NCI-H2171 treated with DMSO at 0.1 percent for 48 hours (cell line): ENCODE data around the gene MAPK8IP3.
A peak's percentile ranks its signal among the peaks of the same experiment; 100 is the strongest.

Source experiments
- DNase-seq: peaks from one replicate; lab custom pipeline; 2025; lab: John Stamatoyannopoulos, UW

MAPK8IP3 gene

DNA sequence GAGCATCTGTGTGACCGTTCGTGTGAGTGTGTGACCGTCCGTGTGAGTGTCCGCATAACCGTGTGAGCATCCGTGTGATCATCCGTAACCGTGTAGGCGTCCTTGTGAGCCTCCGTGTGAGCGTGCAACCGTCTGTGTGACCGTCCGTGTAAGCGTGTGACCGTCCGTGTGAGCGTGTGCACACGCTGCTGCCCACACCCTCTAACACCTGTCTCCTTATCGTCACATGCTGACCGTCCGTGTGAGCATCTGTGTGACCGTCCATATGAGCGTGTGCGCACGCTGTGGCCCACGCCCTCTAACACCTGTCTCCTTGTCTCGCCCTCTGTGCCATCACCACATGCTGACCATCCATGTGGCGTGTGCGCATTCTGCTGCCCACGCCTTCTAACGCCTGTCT, 34.2 kb downstream of the MAPK8IP3 start:
- DNase-seq: no peak

DNA sequence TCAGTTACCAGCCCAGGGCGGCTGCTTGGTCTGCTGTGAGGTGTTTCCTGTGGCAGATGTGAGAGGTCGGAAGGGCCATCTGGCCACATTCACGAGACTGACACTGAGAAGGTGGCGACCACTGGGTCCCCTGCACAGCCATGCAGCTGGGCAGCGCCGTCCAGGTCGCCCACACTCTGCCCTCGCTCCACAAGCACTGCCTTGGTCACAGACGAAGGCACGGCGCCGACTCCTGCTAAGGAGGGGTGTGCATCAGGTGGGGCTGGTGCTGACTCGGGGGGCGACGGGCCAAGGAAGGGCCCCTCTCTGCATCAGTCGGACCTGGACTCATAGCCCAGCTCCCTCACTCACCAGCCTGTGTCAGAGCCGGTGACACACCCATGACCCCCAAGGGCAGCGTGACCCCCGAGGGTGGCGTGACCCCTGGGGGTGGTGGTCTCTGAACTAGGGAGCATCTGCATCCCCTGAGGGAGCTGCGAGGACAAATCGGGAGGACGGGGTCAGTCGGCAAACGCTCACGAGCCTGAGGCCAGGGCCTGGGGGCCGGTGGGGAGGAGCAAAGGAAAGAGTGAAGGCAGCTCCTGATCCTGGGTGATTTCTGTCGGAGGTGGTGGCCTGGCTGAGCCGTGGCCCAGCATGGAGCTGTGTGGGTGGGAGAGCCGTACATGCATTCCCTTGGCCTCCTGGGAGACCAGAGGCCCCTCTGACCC, 34.9 kb downstream of the MAPK8IP3 start:
- no peak for DNase-seq

DNA sequence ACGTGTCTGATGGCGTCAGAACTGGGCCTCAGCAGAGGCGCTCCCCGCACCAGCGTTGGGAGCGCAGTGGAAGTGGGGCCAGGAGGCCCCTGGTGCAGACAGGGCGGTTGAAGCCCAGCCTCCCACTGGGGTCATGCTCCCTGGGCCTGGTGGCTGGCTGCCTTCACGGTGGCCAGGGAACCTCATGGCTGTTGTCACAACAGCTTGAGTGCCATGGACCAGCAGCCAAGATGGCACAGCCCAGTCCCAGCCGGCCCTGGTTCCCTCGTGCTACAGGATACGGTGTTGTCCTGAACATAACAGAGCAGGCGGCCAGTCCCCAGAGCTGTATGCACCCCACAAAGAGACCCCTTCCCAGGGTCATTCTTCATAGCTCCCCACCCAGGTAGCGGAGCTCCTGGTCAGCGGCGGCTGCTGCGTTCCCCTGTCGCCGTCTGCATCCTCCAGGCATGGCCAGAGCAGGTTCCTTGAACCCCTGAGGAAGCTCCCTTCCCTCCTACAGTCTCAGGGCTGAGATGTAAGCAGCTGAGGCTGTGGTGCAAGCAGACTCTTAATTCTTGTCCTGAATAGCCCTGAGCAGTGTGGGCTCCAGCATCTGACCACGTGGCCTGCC, 35.7 kb downstream of the MAPK8IP3 start:
- DNase-seq: no peak

DNA sequence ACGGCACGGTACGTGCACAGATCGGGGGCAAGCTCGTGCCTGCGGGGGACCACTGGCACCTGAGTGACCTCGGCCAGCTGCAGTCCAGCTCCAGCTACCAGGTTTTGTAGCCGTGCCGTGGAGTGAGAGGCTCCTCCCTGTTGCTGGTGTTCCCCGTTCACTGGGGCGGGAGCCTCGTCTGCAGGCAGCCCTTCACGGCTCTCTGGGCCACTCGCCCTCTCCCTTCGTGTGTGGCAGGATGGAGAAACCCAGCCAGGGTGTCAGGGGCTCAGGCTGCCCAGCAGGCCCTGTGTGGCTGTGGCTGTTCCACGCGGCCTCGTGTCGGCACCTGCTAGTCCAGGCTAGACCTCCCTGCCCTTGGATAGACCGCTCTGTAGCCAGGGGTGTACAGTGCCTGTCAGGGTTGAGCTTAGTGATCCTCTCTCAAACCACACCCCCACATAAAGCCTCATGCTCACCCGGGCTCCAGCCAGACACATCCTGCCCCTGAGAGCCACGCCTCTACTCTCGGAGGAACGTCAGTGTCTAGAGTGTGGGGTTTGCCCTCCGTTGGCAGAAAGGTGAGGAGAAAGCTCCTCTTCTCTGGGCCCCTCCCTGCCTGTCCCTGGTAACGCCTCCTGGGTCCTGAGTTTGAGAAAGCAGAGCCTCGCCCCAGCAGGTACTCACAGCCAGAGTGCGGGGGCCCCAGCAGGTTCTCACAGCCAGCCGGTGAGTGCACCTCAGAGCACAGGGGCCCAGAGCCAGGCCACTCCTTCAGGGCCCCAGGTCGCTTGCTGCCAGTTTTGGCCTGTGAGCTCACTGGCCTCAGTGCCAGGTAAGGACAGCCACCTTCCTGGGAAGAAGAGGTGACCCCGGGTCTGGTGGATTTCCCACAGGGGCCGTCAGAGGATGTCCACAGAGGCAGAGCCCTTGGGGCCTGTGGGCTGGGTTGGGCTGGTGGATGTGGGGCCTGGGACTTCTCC, 37.7 kb downstream of the MAPK8IP3 start:
- no peak for DNase-seq

DNA sequence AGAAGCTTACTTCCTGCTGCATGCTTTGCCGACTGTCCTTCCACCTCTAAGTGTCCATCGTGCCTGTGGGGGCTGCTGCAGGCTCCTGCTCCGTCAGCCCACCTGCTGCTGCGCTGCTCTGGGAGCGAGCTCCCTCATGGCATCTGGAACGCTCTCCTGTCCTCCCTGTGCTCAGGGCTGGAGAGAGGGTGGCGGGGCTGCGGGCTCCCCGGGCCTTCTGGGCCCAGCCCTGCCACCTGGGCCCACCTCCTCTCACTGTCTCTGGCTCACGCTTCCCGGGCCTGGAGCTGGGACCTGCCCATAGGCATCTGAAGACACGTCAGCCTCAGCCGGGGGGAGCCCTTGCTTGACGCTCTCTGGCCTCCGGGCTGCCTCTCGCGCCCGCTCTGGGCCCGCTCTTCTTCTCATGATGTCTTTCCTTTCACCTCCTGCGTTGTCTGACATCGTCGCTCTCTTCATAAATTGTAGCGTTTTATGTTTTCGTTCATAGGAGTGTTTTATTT, 38.4 kb downstream of the MAPK8IP3 start:
- DNase-seq: no peak

DNA sequence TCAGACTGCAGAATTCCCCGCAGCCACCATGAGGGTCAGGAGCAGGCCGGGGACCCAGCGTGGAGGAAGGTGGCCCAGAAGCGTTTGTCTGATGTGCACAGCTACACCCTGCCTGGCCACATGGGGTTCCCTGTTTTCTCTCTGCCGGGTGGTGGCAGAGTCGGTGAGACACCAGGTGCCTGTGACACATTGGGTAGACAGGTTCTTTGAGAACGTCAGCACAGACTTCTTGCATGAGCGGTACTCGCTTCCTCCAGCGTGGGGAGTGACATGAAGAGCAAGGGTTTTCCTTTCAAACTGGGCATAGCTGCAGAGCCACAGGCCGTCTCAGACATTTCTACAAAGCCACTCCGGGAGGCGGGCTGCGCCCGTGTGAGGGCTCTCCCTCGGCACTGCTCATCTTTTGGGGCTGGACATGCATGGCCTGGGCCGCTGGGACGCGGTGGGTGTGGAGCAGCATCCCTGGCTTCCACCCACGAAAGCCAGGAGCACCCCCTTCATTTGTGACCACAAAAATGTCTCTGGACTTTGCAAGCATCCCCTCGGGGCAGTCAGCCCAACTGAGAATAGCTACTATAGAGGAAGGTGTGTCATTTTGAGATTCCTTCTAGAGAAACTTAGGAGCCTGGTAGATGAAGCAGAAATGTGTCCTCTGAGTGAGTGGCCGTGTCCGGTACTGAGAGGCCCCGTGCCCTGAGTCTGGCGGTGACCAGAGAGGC, 39.3 kb downstream of the MAPK8IP3 start:
- no peak for DNase-seq

DNA sequence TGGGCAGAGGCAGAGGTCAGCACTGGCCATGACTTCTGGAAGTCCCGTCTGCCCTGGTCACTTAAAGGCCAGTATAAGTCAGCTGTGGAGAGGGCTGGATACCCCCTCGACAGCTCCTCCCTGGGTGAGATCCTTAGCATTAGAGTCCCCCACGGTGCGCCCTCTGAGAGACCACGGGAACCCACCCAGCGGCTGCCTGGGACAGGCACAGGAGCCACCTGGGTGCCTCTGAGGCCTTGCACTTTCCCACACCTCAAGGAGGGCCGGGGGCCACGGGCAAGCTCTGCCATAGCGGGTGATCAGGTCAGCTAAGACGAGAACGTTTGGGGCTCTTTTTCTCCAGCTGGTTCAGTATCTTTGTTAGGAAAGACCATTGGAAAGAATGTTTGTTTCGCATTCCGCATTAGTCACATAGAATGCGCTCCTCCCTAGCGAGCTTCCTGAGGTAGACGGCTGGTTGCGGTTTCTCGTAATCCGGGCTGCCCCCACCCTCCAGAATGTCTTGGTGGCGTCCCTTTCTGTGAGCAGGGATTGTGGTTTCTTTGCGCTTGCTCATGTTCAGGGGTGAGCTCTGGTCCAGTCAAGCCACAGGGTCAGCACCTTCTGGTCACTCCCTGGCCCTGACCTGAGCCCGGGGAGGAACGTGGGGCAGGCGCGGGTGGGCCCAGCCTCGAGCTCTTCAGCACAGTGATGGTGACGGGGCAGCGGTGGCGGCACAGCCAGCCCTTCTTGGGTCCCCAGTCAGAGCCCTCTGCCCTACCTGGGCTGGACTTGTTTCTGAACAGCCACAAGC, 40.1 kb downstream of the MAPK8IP3 start:
- DNase-seq: no peak

DNA sequence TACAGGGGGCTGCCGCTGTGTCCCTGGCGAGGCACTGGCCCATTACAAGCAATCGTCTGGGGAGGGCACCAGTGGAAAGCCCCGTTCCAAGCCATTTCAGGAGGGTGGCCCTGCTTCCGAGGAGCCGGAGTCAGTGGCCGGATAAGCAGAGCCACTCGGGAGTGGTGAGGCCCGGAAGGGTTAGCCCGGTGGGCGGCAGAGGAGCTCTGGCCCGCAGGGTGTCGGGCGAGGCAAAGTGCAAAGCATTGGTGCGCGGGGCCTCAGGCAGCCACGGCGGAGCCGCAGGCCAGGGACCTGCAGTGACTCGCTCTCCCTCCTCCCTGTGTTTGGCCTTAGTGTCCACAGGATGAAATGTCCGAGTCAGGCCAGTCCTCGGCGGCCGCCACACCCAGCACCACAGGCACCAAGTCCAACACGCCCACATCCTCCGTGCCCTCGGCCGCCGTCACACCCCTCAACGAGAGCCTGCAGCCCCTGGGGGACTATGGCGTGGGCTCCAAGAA, 40.7 kb downstream of the MAPK8IP3 start:
- no peak for DNase-seq

DNA sequence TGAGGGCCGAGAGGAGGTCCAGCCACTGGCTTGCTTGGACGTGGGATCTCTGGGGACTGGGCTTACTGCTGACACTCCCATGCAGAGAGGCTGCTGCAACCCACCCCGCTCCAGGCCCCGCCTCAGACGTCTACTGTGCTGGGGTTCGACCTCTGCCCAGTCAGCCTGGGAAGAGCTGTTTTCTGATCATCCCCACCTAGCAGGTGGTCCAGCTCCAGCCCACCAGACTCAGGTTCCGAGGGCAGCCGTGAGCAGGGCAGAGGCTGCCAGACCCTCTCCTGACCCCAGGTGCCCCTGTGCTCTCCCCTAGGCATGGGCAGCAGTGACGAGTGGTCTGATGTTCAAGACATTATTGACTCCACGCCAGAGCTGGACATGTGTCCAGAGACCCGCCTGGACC, 41.9 kb downstream of the MAPK8IP3 start:
- DNase-seq: no peak

DNA sequence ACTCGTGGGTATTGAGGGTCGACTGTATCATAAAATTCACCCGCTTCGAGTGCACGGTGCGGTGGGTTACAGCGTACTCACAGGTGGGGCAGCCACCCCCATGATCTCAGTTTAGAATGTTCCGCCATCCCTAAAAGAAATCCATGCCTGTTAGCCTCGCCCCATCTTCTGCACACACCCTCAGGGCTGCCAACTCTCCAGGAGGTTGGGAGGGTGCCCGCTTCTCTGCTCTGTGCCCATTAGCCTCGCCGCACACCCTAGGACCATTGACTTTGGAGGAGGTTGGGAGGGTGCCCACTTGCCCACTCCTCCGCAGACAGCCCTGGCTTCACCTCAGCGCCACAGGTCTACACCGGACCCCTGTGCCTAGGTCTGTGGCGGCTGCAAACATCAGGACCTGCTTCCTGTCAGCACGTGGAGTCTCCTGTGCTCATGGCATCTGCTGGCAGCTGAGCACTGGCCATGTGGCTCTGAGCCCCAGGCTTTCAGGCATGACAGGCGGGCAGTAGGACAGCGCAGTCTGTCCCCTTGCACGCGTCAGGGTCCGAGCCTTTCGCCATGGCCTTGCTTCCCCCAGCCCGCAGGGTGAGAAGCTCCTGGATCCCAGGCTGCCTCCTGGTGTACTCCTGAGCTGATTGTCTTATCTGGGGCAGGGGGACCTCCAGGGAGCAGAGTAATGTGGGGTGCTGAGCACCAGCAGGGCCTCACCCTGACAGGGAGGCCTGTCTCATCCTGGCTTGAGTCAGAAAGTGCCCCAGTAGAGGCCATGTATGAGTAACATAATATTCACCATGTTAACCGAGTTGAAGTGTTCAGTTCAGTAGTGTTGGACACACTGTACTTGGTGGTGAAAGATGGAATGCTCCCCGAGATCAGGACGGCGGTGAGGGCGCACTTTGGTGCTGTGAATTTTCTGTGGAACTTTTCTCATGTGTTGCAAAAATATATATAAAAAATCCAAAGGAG, 43.4 kb downstream of the MAPK8IP3 start:
- no peak for DNase-seq

DNA sequence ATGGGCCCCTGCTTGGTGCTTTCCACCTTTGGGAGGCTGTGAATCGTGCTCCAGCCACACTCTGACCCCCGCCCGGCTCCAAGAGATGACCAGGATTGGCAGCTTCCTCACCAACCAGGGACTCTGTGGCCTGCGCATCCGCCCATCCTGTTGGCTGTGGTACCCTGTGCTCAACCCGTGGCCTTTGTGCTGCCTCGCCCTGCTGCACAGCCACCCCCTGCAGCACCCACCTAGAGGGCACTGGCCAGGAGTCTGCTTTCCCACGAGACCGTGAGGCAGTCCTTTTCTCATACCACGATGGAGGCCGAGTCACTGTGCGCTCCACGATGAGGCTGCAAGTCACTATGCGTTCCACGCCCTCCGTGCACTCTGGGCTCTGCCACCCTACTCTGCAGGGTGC, 46.0 kb downstream of the MAPK8IP3 start:
- no peak for DNase-seq

DNA sequence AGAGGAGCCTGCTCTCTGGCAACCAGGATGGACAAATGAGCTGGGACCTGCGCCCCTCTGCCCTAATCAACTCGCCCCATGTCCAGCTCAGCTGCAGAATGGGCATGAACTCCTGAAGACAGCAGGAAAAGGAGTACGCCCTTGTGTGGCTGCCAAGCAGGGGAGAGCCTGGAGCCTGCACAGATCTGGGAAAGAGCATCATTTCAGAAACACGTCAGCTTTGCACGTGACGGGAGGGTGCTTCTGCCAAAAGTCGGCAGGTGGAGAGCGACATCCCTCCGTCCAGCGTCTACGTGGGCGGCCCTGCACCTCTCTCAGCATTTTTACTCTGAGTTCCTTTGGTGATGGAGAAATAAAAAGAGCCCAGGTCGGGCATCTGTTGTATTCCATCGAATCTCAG, 46.9 kb downstream of the MAPK8IP3 start:
- DNase-seq: peak; percentile 68

DNA sequence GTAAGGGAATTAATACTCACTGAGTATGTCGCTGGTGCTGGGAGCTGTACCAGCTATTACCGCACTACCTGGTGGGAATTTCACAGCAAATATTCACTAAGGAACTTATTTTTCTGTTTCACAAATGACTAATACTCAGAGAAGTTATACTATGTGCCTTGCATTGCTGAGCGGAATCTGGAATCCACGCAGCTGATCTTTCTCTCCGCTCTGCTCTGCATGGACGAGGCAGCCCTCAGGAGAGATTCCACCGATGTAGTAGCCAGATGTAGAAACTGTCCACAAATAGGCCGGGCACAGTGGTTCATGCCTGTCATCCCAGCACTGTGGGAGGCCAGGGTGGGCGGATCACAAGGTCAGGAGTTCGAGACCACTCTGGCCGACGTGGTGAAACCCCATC, 48.2 kb downstream of the MAPK8IP3 start:
- no peak for DNase-seq

DNA sequence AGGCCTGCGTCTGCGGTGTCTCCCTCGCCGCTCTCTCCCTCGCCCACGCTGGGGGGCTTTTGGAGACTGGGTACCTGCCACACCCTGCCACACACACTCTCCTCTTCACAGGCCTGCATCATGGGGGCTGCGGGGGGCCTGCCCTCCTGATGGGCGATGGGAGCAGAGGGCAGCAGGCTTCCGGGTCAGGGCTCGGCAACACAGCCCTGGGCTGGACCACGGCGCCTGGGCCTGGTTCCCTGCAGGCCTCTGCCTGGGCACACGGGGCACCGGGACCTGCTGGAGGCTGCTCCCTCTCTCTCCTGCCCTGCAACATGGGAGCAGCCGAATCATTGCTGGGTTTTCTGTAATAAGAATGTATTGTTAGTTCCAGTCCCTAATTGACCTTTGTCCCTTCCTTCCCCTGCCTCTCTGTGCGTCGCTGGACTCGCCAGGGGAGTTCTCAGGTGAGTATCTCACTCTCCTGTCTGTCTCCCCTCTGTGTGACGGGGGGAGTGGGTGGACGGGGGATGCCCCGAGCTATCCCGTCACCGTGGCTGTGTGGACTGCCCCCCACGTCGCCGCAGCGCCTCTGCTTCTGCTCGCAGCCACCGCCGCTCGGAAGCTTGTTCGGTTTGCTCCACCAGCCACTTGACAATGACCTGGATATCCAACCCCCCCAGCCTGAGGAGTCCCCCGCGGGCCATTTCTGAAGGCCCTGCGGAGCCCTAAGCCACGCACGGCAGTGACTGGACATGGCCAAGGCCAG, 51.9 kb downstream of the MAPK8IP3 start:
- DNase-seq: no peak

DNA sequence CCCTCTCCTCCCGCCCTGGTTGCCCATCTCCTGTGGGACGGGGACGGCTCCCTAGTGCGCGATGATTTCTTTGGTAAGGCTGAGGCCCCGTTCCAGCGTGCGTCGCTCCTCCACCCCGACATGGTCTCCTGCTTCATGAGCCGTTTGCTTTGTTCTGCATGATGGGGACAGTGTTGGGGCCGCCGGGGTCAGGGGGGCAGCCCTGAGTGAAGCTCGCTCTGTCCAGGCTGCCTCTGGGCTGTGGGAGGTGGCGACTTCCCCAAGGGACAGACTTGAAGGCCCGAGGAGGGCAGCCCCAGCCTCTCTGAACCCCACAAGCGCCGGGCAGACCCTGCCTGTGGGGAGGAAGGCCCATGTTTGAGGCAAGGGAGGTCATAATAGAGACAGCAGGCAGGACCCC, 52.9 kb downstream of the MAPK8IP3 start:
- DNase-seq: no peak

DNA sequence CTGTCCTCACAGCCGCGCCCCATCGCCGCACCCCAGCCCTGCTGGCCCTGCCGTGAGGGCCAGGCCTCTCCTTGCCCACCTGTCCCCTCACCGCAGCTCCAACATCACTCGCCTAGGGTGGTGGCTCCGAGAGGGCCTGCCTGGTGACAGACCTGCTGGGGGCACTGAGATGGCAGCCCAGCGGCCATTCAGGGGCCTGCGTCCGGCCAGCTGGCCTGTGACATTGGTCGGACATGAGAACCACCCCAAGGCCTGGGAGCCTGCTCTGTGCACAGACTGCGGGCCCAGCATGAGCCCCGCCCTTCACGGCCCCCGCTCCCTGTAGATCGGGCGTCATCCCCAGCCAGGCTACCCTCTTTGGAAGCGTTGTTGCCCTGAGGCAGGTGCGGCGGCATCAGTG, 53.5 kb downstream of the MAPK8IP3 start:
- DNase-seq: no peak

DNA sequence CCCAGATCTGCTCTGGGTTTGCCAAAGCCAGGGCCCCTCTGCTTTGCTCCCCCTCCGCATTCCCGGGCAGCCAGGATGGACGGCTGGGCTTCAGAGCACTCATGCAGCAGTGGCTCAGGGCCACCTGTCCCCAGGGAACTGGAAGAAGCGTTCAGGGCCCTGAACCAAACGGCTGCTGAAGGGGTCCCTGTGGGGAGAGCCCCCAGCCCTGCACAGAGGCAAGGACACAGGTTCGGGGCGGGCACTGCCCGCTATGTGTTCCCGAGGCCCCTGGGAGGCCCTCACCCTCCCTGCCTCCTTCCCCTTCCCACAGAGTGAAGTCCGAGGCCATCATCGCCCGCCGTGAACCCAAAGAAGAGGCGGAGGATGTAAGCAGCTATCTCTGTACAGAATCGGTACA, 54.9 kb downstream of the MAPK8IP3 start:
- DNase-seq: no peak

DNA sequence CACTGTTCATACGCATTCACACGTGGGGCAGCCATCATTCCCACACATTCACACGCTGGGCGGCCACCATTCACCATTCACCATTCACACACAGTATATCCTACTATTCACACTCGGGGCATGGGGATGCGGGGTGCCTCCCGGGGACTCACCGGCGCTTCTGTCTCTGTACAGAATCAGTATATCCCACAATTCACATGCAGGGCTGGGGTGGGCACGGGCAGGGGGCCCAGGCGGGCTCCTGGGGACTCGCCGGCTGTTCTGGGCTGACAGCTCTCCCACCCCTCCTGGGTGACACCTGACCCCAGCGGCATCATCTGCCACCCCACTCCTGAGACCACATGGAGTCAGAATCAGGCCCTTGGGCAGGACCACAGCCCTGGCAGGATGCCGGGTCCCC, 55.8 kb downstream of the MAPK8IP3 start:
- DNase-seq: no peak
